HL-60/S4 (cell line): ENCODE measurements around the gene SPZ1.
"Not testable (repeated sequence)": the region's sequence is repeated elsewhere in the genome, so short reads cannot be mapped to it uniquely, and the experiment has no call there.

ENCODE experiments used
- in situ Hi-C: fragments of 300-500 bp; cut with MboI; formaldehyde crosslinking; loops from 2 replicates; pipeline ENCODE4 v1.14.3; 2022; ENCODE audit warnings: low sequenced_read_pairs

Gene SPZ1

DNA sequence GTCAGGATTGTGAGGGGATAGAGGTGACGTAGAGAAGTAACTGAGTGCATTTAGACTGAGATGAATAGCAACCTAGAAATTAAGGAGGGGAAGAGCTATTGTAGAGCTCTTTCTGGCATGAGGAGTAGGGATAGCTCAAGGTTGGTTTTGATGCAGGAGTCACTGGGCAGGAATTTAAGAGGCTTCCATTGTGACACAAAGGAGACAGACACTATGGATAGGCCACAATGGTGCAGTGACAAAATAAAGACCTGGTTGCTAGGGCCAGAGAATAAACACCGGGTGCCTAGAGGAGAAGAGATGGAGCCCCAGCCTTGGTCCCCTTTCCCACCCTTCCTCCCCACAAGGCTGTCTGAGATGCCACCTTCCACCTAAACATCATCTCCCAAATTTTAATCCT is at the start of gene SPZ1:
Gene SPZ1 (plus strand): TSS at position 301 of the 400 bp plus-strand sequence. CDS start 214 bp downstream, outside the sequence.
- in situ Hi-C loops: loop anchor here (25.0 kb wide), 1 partner anchor 432 kb away; no protein-coding TSS in a partner anchor

GRCh38 chr5:80270543-80270942 is 49.3 kb upstream of the SPZ1 start:
- in situ Hi-C loops: not testable (repeated sequence)

- in situ Hi-C loops: no loop called here
Observed at GRCh38 chr5:80275347-80275746, 44.5 kb upstream of the SPZ1 start.

- in situ Hi-C loops: no loop called here
Observed at GRCh38 chr5:80276186-80276585, 43.6 kb upstream of the SPZ1 start.

GRCh38 chr5:80277191-80277590 is 42.6 kb upstream of the SPZ1 start:
- in situ Hi-C loops: no loop called here

- in situ Hi-C loops: loop anchor here (10.0 kb wide), 1 partner anchor 177 kb away; no protein-coding TSS in a partner anchor
Observed at GRCh38 chr5:80282054-80282453, 37.7 kb upstream of the SPZ1 start.

DNA sequence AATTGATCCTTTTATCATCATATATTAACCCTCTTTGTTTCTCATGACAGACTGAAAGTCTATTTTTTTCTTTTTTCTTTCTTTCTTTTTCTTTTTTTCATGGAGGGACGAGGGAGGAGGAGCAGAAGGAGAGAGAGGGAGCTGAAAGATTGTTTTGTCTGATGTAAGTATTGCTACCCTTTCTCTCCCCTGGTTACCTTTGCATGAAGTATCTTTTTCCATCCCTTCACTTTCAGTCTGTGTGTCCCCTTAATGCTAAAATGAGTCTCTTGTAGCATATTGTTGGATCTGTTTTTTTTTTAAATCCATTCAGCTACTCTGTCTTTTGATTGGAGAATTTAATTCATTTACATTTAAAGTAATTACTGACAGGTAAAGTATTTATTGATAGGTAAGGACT is 36.4 kb upstream of the SPZ1 start:
- in situ Hi-C loops: loop anchor here (10.0 kb wide), 1 partner anchor 179 kb away; no protein-coding TSS in a partner anchor

- in situ Hi-C loops: loop anchor here (10.0 kb wide), 1 partner anchor 180 kb away; no protein-coding TSS in a partner anchor
Observed at GRCh38 chr5:80284720-80285119, 35.1 kb upstream of the SPZ1 start.

DNA sequence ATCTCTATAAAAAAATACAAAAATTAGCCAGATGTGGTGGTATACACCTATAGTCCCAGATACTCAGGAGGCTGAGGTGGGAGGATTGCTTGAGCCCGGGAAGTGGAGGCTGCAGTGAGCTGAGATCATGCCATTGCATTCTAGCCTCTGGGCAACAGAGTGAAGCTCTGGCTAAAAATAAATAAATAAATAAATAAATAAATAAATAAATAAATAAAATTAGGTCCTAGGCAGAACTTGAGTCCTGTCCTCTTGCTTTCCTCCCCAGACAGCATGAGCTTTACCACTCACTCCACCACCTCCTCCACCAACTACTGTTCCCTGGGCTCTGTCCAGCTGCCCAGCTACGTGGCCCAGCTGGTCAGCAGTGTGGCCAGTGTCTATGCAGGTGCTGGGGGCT is 31.6 kb upstream of the SPZ1 start:
- in situ Hi-C loops: loop anchor here (10.0 kb wide), 1 partner anchor 183 kb away; no protein-coding TSS in a partner anchor

DNA sequence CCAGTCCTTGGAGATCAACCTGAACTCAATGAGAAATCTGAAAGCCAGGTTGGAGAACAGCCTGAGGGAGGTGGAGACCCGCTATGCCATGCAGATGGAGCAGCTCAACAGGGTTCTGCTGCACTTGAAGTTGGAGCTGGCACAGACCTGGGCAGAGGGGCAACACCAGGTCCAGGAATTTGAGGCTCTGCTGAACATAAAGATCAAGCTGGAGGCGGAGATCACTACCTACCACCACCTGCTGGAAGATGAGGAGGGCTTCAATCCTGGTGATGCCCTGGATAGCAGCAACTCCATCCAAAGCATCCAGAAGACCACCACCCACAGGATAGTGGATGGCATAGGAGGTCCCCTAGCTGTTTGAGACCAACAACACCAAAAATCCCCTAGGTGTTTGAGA is 30.5 kb upstream of the SPZ1 start:
- in situ Hi-C loops: loop anchor here (10.0 kb wide), 1 partner anchor 185 kb away; no protein-coding TSS in a partner anchor

- in situ Hi-C loops: no loop called here
Observed at GRCh38 chr5:80291761-80292160, 28.0 kb upstream of the SPZ1 start.

GRCh38 chr5:80296121-80296520 is 23.7 kb upstream of the SPZ1 start:
- in situ Hi-C loops: no loop called here

DNA sequence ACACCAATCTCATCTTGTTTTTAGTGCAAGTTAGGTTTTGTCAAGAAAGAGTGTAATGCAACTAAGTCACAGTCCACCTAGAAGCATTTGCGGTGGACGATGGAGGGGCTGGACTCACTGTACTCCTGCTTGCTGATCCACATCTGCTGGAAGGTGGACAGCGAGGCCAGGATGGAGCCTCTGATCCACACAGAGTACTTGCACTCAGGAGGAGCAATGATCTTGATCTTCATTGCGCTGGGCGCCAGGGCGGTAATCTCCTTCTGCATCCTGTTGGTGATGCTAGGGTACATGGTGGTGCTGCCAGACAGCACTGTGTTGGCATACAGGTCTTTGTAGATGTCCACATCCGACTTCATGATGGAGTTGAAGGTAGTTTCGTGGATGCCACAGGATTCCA is 20.2 kb upstream of the SPZ1 start:
- in situ Hi-C loops: no loop called here

DNA sequence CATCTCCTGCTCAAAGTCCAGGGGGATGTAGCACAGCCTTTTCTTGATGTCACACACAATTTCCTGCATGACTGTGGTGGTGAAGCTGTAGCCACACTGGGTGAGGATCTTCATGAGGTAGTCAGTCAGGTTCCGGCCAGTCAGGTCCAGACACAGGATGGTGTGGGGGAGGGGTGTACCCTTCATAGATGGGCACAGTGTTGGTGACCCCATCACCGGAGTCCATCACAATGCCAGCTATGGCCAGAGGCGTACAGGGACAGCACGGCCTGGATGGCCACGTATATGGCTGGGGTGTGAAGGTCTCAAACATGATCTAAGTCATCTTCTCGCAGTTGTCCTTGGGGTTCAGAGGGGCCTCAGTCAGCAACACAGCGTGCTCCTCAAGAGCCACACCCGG is 19.7 kb upstream of the SPZ1 start:
- in situ Hi-C loops: loop anchor here (25.0 kb wide), 1 partner anchor 413 kb away; no protein-coding TSS in a partner anchor

- in situ Hi-C loops: loop anchor here (25.0 kb wide), 1 partner anchor 413 kb away; no protein-coding TSS in a partner anchor
Observed at GRCh38 chr5:80300796-80301195, 19.0 kb upstream of the SPZ1 start.

DNA sequence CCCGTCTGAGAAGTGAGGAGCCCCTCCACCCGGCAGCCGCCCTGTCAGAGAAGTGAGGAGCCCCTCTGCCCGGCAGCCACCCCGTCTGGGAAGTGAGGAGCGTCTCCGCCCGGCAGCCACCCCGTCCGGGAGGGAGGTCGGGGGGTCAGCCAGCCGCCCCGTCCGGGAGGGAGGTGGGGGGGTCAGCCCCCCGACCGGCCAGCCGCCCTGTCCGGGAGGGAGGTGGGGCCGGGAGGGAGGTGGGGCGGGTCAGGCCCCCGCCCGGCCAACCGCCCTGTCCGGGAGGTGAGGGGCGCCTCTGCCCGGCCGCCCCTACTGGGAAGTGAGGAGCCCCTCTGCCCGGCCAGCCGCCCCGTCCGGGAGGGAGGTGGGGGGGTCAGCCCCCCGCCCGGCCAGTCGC is 18.5 kb upstream of the SPZ1 start:
- in situ Hi-C loops: loop anchor here (25.0 kb wide), 1 partner anchor 414 kb away; no protein-coding TSS in a partner anchor

- in situ Hi-C loops: loop anchor here (25.0 kb wide), 1 partner anchor 415 kb away; no protein-coding TSS in a partner anchor
Observed at GRCh38 chr5:80302636-80303035, 17.2 kb upstream of the SPZ1 start.

DNA sequence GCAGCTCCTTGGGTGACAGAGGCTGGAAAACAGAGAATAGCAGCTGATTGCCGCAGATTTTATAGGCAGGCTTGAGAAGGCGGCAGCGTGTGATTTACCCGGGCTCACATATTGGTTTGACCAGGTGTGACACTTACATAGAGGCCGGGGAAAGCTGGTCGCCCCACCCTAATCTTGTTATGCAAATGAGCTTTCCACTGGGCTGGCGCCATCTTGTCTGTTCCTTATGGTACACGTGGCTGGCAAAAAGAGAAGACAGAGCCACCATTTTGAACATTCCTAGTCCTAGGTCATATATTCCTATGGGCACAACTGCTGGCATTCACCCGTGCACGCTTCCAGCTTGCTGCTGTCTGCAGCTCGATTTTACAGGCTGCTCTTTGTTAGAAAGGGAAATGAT is 11.3 kb upstream of the SPZ1 start:
- in situ Hi-C loops: loop anchor here (25.0 kb wide), 1 partner anchor 421 kb away; no protein-coding TSS in a partner anchor

- in situ Hi-C loops: loop anchor here (25.0 kb wide), 1 partner anchor 423 kb away; no protein-coding TSS in a partner anchor
Observed at GRCh38 chr5:80309871-80310665, 9.7 kb upstream of the SPZ1 start.

GRCh38 chr5:80315244-80315643 is 4.6 kb upstream of the SPZ1 start:
- in situ Hi-C loops: loop anchor here (25.0 kb wide), 1 partner anchor 428 kb away; no protein-coding TSS in a partner anchor

GRCh38 chr5:80318212-80318611 is 1.6 kb upstream of the SPZ1 start:
- in situ Hi-C loops: loop anchor here (25.0 kb wide), 1 partner anchor 431 kb away; no protein-coding TSS in a partner anchor

- in situ Hi-C loops: loop anchor here (25.0 kb wide), 1 partner anchor 438 kb away; no protein-coding TSS in a partner anchor
Observed at GRCh38 chr5:80324912-80325311, 5.1 kb downstream of the SPZ1 start.
